GM10847 (cell line): ENCODE measurements around the gene TTC31.

Experiments
- POLR2A ChIP-seq: IDR thresholded peaks from 2 replicates; pipeline ENCODE4 v1.6.1; 2011; ENCODE audit not compliant: insufficient read length; ENCODE audit errors: extremely low read depth

TTC31 gene

GRCh38 chr2:74472086-74472944 is 10.6 kb upstream of the TTC31 start, which contains the start of gene MRPL53:
Gene MRPL53 (minus strand): TSS chr2:74472680. CDS start chr2:74472660, 20 bp downstream.
- TF ChIP-seq POLR2A = peak; percentile 94

- no peak for TF ChIP-seq POLR2A
These were observed 10.0 kb upstream of the TTC31 start for GRCh38 chr2:74472945-74473258.

- no peak for TF ChIP-seq POLR2A
These were observed 8.4 kb upstream of the TTC31 start for GRCh38 chr2:74474481-74474880.

- no peak for TF ChIP-seq POLR2A
These were observed 8.0 kb upstream of the TTC31 start for GRCh38 chr2:74474899-74475298.

- no peak for TF ChIP-seq POLR2A
These were observed 1.4 kb upstream of the TTC31 start for GRCh38 chr2:74481431-74481830.

GRCh38 chr2:74481961-74482800 is 700 bp upstream of the TTC31 start:
- TF ChIP-seq POLR2A = peak; percentile 7

GRCh38 chr2:74486141-74486540 is 3.3 kb downstream of the TTC31 start:
- no peak for TF ChIP-seq POLR2A

- TF ChIP-seq POLR2A = no peak
These were observed 6.0 kb downstream of the TTC31 start for GRCh38 chr2:74488643-74489481.

- TF ChIP-seq POLR2A = no peak
These were observed 7.0 kb downstream of the TTC31 start for GRCh38 chr2:74489906-74490305.

GRCh38 chr2:74491648-74492544 is 9.0 kb downstream of the TTC31 start:
- TF ChIP-seq POLR2A = no peak

- TF ChIP-seq POLR2A = no peak
These were observed 10.7 kb downstream of the TTC31 start for GRCh38 chr2:74493546-74493945.

- no peak for TF ChIP-seq POLR2A
These were observed 12.6 kb downstream of the TTC31 start for GRCh38 chr2:74495440-74495839.

GRCh38 chr2:74496997-74497776 is 14.3 kb downstream of the TTC31 start:
- TF ChIP-seq POLR2A = no peak

- TF ChIP-seq POLR2A = no peak
These were observed 15.1 kb downstream of the TTC31 start for GRCh38 chr2:74497777-74498499.
